IMR-90 (cell line): Measurements from ENCODE around the gene ST6GALNAC3.

Experiments
- CEBPB ChIP-seq: IDR thresholded peaks from 2 replicates; pipeline ENCODE4 v1.6.1; 2012; ENCODE audit warnings: low read depth, low read length, improper control_type of control experiment
- FOS ChIP-seq: fragments of 150-350 bp; IDR thresholded peaks from 2 replicates; pipeline ENCODE4 v1.6.1; 2016; ENCODE audit warnings: low read depth, low read length
- MAZ ChIP-seq: IDR thresholded peaks from 2 replicates; pipeline ENCODE4 v1.6.1; 2012; ENCODE audit warnings: low read depth, mild to moderate bottlenecking, low read length, improper control_type of control experiment, moderate library complexity, borderline replicate concordance
- POLR2A ChIP-seq: IDR thresholded peaks from 2 replicates; pipeline ENCODE4 v1.6.1; 2012; ENCODE audit warnings: mild to moderate bottlenecking, low read depth, low read length
- RAD21 ChIP-seq: IDR thresholded peaks from 2 replicates; pipeline ENCODE4 v1.6.1; 2012; ENCODE audit warnings: low read length, improper control_type of control experiment
- SMC3 ChIP-seq: fragments of 150-350 bp; IDR thresholded peaks from 2 replicates; pipeline ENCODE4 v1.6.1; 2016; ENCODE audit warnings: low read depth, mild to moderate bottlenecking, antibody characterized with exemption, low read length, moderate library complexity
- USF2 ChIP-seq: fragments of 150-350 bp; IDR thresholded peaks from 2 replicates; pipeline ENCODE4 v1.6.1; 2017; ENCODE audit warnings: mild to moderate bottlenecking, antibody characterized with exemption, low read length, low read depth
- TF ChIP-seq, protein P1 (sequence below): conservative IDR thresholded peaks from 2 replicates; pipeline ENCODE4 v1.5.1; 2012; ENCODE audit warnings: mild to moderate bottlenecking, low read depth, low read length, improper control_type of control experiment
- TF ChIP-seq, protein P2 (sequence below): fragments of 150-350 bp; IDR thresholded peaks from 2 replicates; pipeline ENCODE4 v1.6.1; 2016; ENCODE audit warnings: low read depth, mild to moderate bottlenecking, low read length, moderate library complexity, borderline replicate concordance

DNA sequence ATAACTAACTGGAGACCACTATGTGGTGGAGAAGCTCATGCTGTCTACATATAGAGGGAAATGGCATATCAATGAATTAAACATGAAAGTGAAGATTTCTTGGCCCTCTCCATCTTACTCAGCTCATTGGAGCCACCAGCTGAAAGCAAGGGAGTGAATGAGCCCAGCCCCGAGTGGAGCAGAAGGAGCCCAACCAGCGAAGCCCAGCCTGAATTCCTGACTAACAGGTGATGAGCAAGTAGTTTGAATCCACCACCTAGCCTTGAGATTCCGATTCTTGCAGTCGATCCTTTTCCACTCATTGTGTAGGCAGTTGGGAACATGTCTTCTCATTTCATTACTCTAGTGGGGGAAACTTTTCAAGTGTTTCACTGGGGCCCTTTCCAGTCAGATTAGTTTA, 18.6 kb upstream of the ST6GALNAC3 start:
- no peak for TF ChIP-seq RAD21
- TF ChIP-seq, protein P1, sequence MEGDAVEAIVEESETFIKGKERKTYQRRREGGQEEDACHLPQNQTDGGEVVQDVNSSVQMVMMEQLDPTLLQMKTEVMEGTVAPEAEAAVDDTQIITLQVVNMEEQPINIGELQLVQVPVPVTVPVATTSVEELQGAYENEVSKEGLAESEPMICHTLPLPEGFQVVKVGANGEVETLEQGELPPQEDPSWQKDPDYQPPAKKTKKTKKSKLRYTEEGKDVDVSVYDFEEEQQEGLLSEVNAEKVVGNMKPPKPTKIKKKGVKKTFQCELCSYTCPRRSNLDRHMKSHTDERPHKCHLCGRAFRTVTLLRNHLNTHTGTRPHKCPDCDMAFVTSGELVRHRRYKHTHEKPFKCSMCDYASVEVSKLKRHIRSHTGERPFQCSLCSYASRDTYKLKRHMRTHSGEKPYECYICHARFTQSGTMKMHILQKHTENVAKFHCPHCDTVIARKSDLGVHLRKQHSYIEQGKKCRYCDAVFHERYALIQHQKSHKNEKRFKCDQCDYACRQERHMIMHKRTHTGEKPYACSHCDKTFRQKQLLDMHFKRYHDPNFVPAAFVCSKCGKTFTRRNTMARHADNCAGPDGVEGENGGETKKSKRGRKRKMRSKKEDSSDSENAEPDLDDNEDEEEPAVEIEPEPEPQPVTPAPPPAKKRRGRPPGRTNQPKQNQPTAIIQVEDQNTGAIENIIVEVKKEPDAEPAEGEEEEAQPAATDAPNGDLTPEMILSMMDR = no peak
- TF ChIP-seq POLR2A = no peak
- no peak for TF ChIP-seq SMC3
- TF ChIP-seq CEBPB = no peak
- TF ChIP-seq, protein P2, sequence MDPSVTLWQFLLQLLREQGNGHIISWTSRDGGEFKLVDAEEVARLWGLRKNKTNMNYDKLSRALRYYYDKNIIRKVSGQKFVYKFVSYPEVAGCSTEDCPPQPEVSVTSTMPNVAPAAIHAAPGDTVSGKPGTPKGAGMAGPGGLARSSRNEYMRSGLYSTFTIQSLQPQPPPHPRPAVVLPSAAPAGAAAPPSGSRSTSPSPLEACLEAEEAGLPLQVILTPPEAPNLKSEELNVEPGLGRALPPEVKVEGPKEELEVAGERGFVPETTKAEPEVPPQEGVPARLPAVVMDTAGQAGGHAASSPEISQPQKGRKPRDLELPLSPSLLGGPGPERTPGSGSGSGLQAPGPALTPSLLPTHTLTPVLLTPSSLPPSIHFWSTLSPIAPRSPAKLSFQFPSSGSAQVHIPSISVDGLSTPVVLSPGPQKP = no peak
- no peak for TF ChIP-seq USF2
- TF ChIP-seq FOS = no peak
- no peak for TF ChIP-seq MAZ
